T47D (cell line): ENCODE results near the gene DZANK1.
"Not testable (repeated sequence)": the region's sequence is repeated elsewhere in the genome, so short reads cannot be mapped to it uniquely, and the experiment has no call there.

Source experiments
- DNase-seq, 2 experiments: peaks; one replicate each; pipeline versions ENCODE4 v3.0.0 to v3.0.0-alpha.2; 2011 to 2012; ENCODE audit warnings: low read depth in 1 of 2, low spot score in 1 of 2
- JUND ChIP-seq: IDR thresholded peaks from 2 replicates; pipeline ENCODE4 v1.6.1; 2012; ENCODE audit warnings: low read depth
- in situ Hi-C: cut with HindIII; loops from 2 replicates; pipeline ENCODE4 v1.10.0; 2016; ENCODE audit warnings: low sequenced_read_pairs, low pct_unique_long_range_greater_than_20kb

DZANK1 gene

DNA sequence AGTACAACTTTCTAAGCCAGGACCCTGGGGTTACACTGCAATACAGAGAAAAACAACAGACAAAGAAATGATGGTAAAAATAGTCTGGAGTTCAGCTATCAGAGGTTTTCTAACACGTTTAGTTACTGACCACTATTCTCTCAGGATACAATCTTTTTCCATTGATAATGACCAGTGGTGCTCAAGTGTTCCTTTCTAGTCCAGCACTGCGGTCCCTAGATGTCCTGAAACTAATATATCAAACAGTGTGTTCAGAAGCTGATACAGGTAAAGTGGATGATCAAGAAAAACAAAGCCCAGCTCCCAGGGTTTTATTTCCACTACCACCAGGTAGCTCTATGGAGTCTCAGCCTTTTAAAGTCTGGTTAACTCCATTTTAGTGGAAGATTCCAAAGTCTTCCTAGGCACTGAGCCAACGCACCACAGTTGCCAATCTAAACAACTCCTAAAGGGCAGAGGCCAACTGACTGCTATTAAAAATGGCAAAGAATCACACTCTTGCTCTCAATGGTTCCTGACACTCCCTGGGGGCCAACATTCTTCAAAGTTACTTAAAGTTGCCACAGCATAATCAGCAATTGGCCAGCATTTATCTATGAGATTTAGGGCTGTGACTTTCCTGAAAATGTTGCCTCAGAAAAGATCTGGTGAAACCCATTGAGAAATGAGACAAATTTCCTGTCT lies 38.2 kb downstream of the DZANK1 start:
- in situ Hi-C loops: no loop called here
- TF ChIP-seq JUND: no peak
- DNase-seq: peak in 1 of 2 experiments; percentile 35

DNA sequence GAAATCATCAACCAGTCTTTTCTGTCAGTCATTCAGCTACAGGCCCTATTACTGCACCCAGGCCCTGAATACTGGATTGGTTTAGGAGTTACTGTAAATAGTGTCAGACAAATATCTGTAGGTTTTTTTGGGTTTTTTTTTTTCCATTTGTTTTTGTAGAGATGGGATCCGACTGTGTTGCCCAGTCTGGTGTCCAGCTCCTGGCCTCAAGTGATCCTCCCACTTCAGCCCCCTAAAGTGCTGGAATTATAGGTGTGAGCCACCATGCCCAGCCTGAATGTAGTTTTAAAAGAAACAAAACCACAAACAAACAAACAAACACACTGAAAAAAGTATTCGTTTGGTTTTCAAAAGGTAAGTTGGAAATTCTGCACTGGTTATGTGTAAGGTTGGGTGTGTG lies 39.6 kb downstream of the DZANK1 start:
- TF ChIP-seq JUND: no peak
- in situ Hi-C loops: no loop called here

DNA sequence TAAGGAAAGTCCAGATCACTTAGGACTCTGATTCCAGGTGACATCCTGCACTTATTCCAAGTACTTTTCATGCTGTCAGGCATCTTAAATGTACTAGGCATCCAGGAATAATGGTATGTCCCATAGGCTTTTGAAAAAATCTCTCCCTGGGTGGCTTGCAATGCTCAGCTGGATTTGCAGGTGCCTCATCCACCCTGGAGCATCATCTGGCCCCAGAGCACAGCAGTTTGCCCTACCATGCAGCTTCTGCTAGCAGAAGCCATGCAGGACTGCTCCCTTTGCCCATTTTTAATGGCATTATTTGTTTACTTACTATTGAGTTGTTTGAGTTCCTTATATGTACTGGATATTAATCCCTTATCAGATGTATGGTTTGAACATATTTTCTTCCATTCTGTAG lies 45.2 kb downstream of the DZANK1 start:
- TF ChIP-seq JUND: no peak
- in situ Hi-C loops: no loop called here

More for the DNA sequence above, 39.6 kb downstream of the DZANK1 start:
- DNase-seq: no peak

DNA sequence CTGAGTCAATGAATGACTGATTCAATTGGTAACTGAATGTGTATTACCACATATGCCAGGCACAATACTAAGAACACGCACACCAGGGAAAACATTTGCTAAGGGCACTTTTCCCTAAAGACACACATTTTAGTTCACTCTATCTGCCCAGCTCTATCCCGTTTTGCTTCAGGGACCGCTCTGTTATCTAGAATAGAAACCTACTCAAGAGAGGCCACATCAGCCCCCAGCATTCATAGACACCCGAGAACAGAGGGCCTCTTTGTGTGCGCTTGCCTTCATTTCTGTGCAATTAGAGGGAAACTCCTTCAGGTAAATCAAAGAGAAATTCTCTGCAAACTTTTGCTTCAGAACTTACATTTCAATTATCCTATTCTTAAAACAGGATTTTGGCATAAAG lies 50.3 kb downstream of the DZANK1 start:
- in situ Hi-C loops: no loop called here
- no peak for TF ChIP-seq JUND
- DNase-seq: no peak

More for the DNA sequence above, 45.2 kb downstream of the DZANK1 start:
- no peak for DNase-seq

DNA sequence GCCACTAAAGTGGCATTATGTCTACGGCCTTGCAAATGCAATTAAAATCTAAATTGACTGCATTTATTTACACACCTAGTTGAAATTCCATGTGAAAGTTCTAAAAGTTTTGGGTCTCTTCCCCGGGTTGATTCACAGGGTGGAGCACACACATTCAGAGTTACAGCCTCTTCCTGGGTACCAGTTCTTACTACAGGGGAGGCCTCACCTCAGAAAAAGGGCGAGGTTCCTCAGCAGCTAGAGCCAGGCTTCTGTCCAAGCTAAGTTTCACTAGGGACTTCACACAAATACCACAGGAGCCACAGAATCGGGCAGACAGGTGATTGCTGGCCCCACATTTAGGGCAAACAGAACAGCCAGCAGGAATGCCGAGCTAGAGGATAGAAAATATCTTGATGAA lies 52.7 kb downstream of the DZANK1 start:
- no peak for TF ChIP-seq JUND
- no peak for DNase-seq
- in situ Hi-C loops: no loop called here

DNA sequence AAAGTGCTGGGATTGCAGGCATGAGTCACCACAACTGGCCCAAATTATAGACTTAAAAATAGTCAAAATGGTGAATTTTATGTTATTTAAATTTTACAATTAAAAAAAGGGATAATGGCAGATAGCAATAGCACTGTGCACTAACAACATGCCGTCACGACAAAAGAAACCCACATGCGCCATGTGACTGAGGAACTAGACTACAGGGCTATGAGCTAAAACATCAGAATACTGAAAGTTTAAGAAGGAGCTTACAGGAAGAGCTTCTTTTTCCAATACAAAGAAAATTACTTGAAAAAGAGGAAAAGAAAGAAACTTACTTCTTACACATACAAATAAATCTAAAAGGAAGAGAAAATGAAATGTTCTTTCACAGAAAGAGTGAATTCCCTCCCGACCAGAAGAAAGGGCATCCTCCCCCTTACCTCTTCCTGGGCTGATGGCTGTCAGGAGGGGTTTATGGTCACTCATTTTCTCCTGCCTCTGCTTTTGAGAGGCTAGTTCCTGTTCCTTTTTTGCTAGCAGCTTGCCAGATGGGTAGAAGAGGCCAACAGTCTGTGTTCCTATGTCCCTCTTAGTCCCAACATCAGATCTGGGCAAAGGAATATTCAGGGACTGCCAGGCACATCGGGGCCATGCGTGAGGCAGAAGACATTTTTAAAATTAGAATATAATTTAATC lies 54.5 kb downstream of the DZANK1 start:
- no peak for DNase-seq
- TF ChIP-seq JUND: no peak
- in situ Hi-C loops: no loop called here

DNA sequence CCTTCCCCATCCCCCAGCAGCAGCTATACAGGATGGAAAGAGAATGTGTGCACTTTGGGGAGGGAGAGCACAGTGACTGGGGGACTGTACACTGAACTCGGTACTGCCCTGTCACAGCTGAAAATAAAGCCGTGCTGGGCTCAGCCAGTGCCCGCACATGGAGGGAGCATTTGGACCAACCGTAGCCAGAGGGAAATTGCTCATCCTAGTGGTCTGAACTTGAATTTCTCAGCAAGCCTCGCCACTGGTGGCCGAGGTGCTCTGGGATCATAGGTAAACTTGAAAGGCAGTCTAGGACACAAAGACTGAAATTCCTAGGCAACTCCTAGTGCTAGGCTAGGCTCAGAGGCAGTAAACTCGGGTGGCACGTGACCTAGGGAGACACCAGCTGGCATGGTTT lies 61.0 kb downstream of the DZANK1 start:
- DNase-seq: no peak

DNA sequence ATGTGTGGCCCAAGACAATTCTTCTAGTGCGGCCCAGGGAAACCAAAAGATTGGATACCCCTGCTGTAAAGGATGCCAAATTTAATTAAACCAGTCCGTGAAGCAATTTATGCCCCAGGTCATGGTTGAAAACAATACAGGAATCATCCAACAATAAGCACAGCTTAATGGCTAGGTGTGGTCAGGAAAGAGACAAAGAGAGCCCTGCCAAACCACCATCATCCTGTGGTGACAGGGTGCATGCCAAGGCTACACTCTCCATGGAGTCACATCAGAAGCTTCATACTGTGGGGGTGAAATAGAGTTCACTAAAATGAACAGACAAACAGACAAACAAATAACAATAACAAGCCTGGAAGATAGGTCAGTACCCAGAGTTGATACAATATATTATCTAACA lies 62.7 kb downstream of the DZANK1 start:
- in situ Hi-C loops: no loop called here
- DNase-seq: no peak
- TF ChIP-seq JUND: no peak

More for the DNA sequence above, 61.0 kb downstream of the DZANK1 start:
- in situ Hi-C loops: no loop called here
- TF ChIP-seq JUND: no peak

DNA sequence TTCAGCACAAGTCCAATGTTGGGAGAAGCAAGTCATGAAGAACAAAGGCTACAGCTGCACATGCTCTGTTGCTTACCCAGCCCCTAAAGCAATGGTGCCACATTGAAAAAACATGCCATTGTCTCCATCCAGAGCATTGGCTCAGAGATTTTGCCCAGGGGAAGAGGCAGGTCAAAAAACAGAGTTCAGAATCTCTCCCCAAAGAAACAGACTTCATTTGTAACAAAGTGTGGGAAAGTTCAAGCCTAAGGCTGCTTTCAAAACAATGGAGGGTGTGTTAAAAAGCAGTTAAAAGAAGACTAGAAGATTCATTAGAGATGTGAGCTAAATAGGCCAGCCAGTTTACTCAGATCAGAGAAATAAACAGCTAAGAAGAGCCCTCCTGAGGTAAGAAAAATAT lies 63.6 kb downstream of the DZANK1 start:
- no peak for TF ChIP-seq JUND
- DNase-seq: no peak
- in situ Hi-C loops: no loop called here

DNA sequence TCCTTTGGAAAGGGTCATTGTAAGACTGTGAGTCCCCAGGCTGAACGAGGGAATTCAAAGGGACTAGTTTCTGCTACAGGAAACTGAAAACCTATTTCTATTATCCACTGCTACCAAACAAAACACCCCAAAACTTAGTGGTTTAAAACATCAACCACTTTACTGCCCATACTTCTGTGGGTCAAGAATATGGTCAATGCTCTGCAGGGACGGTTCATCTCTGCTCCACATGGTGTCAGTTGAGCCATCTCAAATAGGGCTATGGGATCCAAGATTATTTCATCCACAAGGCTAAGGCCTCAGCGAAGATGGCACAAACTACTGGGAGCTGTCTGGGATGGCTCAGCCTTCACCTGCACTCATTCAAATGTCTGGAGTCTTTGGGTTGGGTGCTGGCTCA lies 65.5 kb downstream of the DZANK1 start:
- no peak for TF ChIP-seq JUND
- no peak for DNase-seq
- in situ Hi-C loops: no loop called here

DNA sequence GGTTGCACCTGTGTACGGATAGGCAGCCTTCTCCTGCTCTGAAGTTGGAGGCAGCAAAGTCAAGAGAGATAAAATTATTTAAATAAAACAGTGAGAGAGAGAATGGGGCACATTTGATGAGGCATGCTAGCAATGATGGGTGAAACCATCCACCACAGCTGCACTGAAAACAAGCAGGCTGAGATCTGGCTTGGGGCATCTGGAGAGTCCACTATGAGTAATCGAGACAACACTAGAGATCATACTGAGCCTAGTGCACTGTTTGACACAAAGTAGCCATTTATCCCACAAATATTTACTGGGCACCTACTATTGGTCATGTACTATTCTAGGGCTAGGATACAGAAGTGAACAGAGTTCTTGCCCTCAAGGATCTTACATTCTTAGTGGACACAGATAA lies 66.4 kb downstream of the DZANK1 start:
- DNase-seq: no peak
- no peak for TF ChIP-seq JUND
- in situ Hi-C loops: no loop called here

DNA sequence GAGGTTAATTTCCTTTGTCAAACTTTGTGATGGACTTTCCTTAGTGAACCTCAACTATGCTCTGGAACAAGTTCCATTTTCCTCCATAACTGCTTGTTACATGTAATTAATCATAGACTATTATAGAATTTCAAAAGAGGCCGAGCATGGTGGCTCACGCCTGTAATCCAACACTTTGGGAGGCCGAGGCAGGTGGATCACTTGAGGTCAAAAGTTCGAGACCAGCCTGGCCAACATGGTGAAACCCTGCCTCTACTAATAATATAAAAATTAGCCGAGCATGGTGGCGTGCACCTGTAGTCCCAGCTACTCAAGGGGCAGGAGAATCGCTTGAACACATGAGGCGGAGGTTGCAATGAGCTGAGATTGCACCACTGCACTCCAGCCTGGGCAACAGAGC lies 68.1 kb downstream of the DZANK1 start:
- in situ Hi-C loops, DNase-seq: not testable (repeated sequence)

DNA sequence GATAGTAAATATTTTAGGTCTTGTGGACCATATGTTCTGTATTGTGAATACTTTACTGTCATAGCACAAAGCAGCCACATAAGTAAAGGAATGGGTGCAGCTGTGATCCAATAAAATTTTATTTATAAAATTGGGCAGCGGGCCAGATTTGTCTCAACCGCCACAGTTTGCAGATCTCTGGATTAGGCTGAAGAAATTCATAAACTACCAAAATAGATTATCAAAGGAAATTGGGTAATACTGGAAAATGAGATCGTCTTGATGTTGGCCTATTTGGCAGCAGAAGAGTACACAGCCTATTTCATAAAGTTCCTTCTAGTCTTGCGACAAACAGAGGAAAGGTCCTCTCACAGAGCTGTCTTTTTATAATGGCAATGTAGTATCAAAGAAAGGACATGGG lies 69.8 kb downstream of the DZANK1 start:
- no peak for TF ChIP-seq JUND
- in situ Hi-C loops: no loop called here
- DNase-seq: no peak

DNA sequence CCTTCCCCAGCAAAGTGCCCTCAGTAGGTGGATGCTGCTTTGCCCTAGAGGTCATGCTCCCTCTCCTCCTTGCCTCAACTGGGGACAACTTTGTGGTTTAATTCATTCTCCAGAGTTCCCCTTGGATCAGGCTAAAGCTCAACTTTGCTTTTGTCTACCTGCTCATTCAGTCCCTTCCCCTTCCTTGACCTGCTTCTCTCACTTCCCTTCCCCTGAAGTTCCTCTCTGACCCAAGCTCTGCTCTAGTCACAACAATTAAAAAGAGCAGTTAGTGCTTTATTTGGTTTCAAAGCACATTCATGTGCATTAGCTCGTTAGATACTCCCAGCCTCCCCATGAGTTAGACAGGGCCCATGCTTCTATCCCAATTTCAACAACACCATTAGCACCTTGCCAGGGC lies 71.3 kb downstream of the DZANK1 start:
- DNase-seq: no peak

More for the DNA sequence above, 71.3 kb downstream of the DZANK1 start:
- TF ChIP-seq JUND: no peak
- in situ Hi-C loops: no loop called here
